Renal cortical epithelial cell (primary cell): ENCODE data around the gene MTHFSD. TPM values are rescaled to one million over a fixed set of nuclear protein-coding genes. Genes with fewer than 3 reads are reported as not detected.

Source experiments
- DNase-seq: peaks from one replicate; pipeline ENCODE4 v3.0.0-alpha.2; 2011; ENCODE audit warnings: low read depth
- total RNA-seq: library from RNA; depleted of rRNA; stranded (reverse); fragments of >200 nt; gene quantifications from 2 replicates; pipeline ENCODE4 v1.2.3, GENCODE V29; 2014

The MTHFSD gene
- total RNA-seq, 1 donor from 2014 or later: 18.5 TPM

DNA sequence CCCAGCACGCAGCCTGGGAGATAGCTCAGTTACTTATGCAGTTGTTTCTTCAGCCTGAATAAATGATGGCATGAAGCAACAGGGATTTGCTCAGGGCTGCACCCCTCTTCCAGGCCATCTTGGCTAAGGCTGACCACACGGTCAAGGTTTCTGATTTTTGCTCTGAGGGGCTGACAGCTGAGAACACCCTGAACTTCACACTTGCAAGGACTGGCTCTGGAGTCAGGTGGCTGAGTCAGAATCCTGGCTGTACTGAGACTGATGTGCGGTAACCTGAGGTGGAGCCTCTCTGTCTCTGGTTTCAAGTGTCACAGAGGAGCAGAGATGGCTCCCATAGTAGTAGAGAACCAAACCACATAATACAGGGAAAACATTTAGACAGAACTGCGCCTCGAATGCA, 4.8 kb downstream of the MTHFSD start:
- DNase-seq: no peak

DNA sequence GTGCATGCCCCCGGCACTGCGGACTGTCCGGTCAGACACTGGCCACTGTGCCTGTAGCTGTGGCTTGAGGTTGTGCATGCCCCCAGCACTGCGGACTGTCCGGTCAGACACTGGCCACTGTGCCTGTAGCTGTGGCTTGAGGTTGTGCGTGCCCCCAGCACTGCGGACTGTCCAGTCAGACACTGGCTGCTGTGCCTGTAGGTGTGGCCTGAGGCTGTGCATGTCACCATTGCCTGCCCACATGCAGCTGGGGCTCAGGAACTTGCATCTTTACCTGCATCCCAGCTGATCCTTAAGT, 5.2 kb downstream of the MTHFSD start:
- no peak for DNase-seq

- no peak for DNase-seq
These were observed 5.8 kb downstream of the MTHFSD start for GRCh38 chr16:86549076-86549892.

DNA sequence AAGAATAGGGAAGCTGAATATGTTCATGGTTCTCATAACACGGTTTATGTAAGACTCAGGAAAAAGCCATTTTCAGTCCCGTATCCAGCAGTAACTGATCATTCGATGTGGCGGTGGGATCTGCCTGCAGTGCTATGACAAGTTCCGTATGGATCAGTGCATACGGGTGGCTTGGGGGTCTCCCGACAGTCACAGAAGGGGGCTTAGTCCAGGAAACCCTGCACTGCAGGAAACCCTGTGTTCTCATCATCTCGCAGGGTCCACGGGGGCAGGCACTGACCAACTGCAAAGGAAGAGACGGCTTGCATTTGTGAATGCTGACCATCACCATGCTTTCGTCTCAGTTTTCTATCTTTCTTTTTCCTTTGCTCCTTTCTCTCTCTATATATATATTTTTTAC, 7.7 kb downstream of the MTHFSD start:
- DNase-seq: no peak

GRCh38 chr16:86546638-86547013, 8.4 kb downstream of the MTHFSD start:
- DNase-seq: no peak

GRCh38 chr16:86545954-86546637, 8.9 kb downstream of the MTHFSD start:
- DNase-seq: no peak

- no peak for DNase-seq
These were observed 9.6 kb downstream of the MTHFSD start for GRCh38 chr16:86545481-86545880.

GRCh38 chr16:86542756-86543750, 12.0 kb downstream of the MTHFSD start:
- DNase-seq: no peak

DNA sequence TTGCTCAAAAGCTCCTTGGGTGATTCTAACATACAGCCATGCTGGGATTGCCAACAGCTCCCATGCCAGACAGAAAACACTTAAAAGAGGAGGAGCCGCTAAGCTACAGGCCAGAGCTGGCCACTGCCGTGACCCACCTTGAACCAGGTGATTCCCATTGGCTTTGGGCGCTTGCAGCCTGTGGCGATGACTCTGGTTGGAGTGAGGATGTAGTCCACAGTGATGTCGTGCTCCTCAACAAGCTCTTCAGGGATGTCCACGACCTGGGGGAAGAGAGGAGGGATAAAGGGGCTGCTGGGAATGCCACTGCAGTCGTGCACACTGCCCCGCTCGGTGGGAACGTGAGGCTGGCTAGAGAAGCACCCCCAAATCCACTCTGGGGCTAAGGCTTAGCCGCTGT, 13.5 kb downstream of the MTHFSD start:
- no peak for DNase-seq

GRCh38 chr16:86540894-86541293, 14.1 kb downstream of the MTHFSD start:
- no peak for DNase-seq

DNA sequence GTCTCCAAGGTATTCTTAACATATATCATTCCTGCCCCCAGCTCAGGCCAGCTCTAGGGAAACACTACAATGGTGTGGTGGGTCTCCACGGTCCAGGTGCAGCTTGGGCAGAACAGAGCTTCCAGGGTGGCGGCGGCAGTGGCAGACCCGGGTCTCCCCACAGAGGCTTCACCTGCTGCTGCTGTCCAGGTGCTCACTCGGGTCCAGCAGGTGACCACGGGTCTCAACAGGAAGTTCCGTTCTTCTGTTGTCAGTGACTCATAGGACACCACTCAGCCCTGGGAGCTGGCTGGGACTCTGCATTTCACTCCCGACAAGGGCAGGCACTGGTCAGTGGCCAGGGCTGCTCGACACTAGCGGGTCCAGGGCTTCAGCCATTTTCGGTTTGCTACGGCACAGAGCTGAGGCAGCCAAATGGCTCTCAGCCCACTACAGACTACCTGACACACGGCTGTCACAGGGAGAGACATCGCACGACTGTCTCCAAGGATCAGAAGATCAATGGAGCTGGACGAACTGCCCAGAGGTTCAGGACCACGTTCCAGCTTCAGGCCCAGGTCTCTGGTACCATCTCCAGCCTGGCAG, 16.7 kb downstream of the MTHFSD start:
- no peak for DNase-seq

GRCh38 chr16:86537486-86537885, 17.5 kb downstream of the MTHFSD start:
- no peak for DNase-seq

- no peak for DNase-seq
These were observed 18.4 kb downstream of the MTHFSD start for GRCh38 chr16:86536621-86537020.

DNA sequence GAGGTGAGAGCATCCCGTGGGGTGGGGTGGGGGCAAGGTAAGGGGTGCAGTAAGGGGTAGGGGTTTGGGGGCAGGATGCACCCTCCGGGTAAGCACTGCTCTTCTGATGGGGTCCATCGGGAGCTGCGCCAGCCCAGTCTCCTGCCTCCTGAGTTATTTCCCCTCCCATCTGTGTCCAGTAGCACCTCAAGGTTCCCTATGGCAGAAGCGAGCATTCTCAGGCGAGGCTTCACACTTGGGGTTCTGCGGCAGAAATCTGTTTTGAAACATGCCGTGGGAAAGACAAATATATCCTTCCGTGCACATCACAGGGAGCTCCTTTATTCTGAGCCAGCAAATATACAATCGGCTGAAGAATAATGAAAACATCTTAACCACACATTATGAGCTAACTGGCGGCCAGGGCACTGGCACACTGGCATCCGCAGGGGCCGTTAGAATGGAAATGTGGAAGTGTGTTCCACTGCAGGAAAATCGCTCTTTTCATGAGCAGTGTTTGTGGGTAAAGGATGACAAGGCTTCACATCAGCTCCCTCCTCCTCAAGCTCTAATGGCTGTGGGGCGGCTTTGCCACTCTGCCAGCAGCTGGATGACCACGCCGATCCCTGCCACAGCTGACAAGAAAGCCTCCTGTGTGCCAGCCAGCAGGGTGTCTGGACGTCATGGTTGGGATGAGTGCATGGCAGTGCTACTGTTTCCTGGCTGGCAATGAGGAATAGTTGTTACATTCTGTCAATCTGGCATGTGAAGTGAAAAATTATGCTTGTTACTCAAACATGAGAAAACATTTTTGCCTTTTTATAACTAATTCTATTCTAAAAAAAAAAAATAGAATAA, 20.0 kb downstream of the MTHFSD start:
- DNase-seq: no peak

DNA sequence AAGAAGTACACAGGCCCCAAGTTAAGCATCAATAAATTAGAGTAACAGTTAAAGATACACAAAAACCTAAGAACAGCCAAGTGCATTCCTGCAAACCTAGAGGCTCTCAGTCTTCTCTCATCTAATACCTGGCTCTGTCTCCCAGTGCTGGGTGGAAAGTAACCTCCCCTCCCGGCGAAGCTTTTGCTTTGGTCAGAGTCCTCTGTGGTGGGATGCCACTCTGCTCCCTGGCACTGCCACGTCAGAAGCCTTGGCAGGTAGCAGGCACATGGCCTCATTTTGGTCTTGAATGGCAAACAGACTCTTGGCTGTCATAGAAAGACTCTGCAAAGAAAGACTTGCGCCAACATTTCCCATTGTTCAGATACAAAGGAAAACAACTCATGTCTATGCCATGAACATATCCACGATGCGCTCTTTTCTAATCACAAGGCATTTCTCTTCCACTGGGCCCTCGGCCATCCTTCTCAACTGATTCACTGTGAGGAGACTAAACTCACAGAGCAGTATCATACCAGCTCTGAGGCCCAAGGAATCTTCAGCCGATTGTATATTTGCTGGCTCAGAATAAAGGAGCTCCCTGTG, 21.2 kb downstream of the MTHFSD start:
- no peak for DNase-seq

DNA sequence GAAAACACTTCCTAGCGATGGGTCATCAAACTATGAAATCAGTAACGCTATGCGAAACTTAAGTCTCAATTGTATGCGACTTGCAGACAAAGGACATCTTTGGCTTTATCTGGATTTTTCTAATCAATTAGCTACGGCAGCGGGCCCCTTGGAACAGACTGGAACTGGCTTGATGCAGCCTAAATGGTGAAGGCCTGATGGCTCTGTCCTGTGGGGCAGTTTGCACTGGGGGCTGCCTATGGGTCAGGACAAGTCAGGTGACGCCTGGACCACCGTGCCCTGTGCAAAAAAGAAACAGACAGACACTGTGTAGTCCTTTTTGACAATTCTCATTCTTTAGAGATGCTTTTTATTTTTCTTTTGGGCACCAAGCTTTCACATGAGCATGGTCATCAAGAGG, 22.0 kb downstream of the MTHFSD start:
- no peak for DNase-seq

GRCh38 chr16:86532526-86532815, 22.6 kb downstream of the MTHFSD start:
- DNase-seq: no peak

DNA sequence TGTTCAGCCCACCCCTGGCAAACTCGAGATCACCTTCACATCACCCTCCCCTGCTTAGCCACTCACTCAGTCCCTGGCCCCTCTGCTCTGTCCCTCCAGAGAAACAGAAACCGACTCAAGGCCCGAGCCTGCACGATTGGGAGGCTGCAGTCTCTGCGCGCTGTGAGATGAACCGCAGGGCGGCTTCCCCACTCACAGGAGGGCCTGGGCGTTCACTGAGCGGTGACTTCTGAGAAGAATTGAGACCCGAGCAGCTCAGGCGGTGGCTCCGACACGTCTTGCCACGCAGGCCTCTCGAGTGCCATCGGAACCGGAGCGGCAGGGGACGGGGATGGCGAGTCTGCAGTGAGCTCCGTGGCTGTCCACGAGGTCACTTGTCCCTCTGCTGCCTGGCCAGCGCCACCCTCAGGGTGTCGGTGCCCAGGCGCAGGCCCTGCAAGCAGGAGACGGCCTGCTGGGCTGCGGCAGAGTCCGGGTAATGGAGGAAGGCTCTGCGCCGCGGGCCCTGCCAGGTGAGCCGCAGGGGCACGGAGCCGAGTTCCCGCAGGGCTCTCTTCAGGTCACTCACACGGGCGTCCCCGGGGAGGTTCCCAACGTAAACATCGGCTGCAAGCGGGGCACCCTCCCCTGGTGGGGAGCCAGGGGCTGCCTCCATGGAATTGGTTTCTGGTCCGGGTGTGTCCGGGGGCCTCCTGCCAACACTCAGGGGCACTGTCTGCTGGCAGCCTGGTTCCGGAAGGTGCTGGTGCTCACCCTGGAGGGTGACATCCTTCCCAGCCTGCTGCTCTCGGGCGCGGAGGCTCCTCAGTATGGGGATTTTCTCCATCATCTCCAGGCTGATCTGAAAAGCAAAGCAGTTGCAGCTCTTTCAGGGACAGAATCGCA, 23.2 kb downstream of the MTHFSD start:
- no peak for DNase-seq

GRCh38 chr16:86531191-86531545, 23.9 kb downstream of the MTHFSD start:
- DNase-seq: no peak
